Ishikawa (cell line): ENCODE measurements around the gene KCNG2.

Experiments
- CEBPB ChIP-seq: IDR thresholded peaks from 2 replicates; pipeline ENCODE4 v1.6.1; 2012
- CREB1 ChIP-seq: IDR thresholded peaks from 2 replicates; pipeline ENCODE4 v1.6.1; 2012; ENCODE audit warnings: low read depth
- EGR1 ChIP-seq: IDR thresholded peaks from 2 replicates; pipeline ENCODE4 v1.6.1; 2012
- EP300 ChIP-seq: IDR thresholded peaks from 2 replicates; pipeline ENCODE4 v1.6.1; 2012; ENCODE audit warnings: borderline replicate concordance
- FOXM1 ChIP-seq: IDR thresholded peaks from 2 replicates; pipeline ENCODE4 v1.6.1; 2012; ENCODE audit warnings: low read depth, borderline replicate concordance
- NFIC ChIP-seq: IDR thresholded peaks from 2 replicates; pipeline ENCODE4 v1.6.1; 2012
- RAD21 ChIP-seq: IDR thresholded peaks from 2 replicates; pipeline ENCODE4 v1.6.1; 2012; ENCODE audit warnings: low read depth
- TAF1 ChIP-seq: IDR thresholded peaks from 2 replicates; pipeline ENCODE4 v1.6.1; 2012; ENCODE audit warnings: low read depth, mild to moderate bottlenecking
- TCF12 ChIP-seq: IDR thresholded peaks from 2 replicates; pipeline ENCODE4 v1.6.1; 2012; ENCODE audit warnings: low read depth
- TEAD4 ChIP-seq: IDR thresholded peaks from 2 replicates; pipeline ENCODE4 v1.6.1; 2012
- YY1 ChIP-seq: IDR thresholded peaks from 2 replicates; pipeline ENCODE4 v1.6.1; 2012; ENCODE audit warnings: low read depth
- ZBTB7A ChIP-seq: IDR thresholded peaks from 2 replicates; pipeline ENCODE4 v1.6.1; 2012; ENCODE audit warnings: low read depth
- TF ChIP-seq, protein P1 (sequence below): IDR thresholded peaks from 2 replicates; pipeline ENCODE4 v1.6.1; 2012
- TF ChIP-seq, protein P2 (sequence below): IDR thresholded peaks from 2 replicates; pipeline ENCODE4 v1.6.1; 2012
- TF ChIP-seq, protein P3 (sequence below): IDR thresholded peaks from 2 replicates; pipeline ENCODE4 v1.6.1; 2012; ENCODE audit warnings: low read depth, mild to moderate bottlenecking

Gene KCNG2

DNA sequence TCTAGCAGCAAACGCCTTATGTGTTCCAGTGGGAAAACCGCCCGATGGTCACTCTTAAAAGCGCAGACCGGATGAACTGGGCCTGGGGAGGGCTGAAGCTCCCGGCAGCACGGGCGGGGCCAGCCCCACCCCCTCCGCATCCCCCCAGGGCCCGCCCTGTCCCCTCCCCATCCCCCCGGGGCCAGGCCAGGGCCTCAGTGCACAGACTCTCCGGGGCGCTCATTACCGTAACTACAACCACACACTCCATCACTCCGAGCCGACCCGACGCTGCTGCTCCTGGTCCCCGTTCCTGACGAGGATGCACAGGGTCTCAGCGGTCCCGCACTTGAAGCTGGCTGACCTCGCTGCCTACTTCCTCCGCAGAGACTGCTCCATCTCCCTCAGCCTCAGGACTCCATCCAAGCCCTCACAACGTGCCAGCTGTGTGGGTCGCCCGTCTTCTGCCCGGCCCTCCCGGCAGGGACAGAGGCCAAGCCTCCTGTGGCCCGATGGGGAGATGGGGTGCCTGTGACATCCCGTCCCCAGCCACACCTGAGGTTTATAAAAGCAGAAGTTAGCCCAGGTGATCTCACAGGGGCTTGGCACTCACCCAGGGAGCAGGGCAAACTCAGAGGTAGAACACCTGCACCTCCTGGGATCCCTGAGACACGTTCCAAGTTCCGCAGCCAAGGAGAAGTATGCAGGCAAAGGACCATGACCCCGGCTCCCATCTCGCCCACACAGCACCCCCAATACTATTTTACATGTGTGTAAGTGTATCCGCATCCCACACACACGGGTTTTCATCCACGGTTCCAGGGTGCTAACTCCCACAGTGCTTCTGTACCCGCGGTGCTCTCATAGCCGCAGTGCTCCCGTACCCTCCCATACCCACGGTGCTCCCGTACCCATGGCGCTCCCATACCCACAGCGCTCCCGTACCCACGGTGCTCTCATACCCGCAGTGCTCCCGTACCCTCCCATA, 117.7 kb downstream of the KCNG2 start:
- TF ChIP-seq CREB1 (no peak), EGR1 (no peak), FOXM1 (no peak), CEBPB (no peak), EP300 (no peak)
- TF ChIP-seq, protein P1, sequence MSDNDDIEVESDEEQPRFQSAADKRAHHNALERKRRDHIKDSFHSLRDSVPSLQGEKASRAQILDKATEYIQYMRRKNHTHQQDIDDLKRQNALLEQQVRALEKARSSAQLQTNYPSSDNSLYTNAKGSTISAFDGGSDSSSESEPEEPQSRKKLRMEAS = no peak

DNA sequence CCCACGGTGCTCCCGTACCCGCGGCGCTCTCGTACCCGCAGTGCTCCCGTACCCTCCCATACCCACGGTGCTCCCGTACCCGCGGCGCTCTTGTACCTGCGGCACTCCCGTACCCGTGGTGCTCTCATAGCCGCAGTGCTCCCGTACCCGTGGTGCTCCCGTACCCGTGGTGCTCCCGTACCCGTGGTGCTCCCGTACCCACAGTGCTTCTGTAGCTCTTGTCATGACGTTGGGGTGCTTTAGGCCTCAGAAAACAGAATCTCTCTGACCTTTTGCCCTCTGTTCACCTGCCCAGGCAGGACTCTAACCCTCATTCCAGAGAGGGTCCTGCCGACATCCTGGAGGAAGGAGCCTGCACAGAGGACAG, 118.4 kb downstream of the KCNG2 start:
- TF ChIP-seq ZBTB7A (no peak), TCF12 (no peak), EP300 (no peak), CEBPB (no peak), YY1 (no peak), RAD21 (no peak), TAF1 (no peak), FOXM1 (no peak), NFIC (no peak), EGR1 (no peak), TEAD4 (no peak), CREB1 (no peak)
- TF ChIP-seq, protein P2, sequence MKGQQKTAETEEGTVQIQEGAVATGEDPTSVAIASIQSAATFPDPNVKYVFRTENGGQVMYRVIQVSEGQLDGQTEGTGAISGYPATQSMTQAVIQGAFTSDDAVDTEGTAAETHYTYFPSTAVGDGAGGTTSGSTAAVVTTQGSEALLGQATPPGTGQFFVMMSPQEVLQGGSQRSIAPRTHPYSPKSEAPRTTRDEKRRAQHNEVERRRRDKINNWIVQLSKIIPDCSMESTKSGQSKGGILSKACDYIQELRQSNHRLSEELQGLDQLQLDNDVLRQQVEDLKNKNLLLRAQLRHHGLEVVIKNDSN = no peak
- TF ChIP-seq, protein P3, sequence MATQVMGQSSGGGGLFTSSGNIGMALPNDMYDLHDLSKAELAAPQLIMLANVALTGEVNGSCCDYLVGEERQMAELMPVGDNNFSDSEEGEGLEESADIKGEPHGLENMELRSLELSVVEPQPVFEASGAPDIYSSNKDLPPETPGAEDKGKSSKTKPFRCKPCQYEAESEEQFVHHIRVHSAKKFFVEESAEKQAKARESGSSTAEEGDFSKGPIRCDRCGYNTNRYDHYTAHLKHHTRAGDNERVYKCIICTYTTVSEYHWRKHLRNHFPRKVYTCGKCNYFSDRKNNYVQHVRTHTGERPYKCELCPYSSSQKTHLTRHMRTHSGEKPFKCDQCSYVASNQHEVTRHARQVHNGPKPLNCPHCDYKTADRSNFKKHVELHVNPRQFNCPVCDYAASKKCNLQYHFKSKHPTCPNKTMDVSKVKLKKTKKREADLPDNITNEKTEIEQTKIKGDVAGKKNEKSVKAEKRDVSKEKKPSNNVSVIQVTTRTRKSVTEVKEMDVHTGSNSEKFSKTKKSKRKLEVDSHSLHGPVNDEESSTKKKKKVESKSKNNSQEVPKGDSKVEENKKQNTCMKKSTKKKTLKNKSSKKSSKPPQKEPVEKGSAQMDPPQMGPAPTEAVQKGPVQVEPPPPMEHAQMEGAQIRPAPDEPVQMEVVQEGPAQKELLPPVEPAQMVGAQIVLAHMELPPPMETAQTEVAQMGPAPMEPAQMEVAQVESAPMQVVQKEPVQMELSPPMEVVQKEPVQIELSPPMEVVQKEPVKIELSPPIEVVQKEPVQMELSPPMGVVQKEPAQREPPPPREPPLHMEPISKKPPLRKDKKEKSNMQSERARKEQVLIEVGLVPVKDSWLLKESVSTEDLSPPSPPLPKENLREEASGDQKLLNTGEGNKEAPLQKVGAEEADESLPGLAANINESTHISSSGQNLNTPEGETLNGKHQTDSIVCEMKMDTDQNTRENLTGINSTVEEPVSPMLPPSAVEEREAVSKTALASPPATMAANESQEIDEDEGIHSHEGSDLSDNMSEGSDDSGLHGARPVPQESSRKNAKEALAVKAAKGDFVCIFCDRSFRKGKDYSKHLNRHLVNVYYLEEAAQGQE = no peak
- TF ChIP-seq, protein P1 = no peak

DNA sequence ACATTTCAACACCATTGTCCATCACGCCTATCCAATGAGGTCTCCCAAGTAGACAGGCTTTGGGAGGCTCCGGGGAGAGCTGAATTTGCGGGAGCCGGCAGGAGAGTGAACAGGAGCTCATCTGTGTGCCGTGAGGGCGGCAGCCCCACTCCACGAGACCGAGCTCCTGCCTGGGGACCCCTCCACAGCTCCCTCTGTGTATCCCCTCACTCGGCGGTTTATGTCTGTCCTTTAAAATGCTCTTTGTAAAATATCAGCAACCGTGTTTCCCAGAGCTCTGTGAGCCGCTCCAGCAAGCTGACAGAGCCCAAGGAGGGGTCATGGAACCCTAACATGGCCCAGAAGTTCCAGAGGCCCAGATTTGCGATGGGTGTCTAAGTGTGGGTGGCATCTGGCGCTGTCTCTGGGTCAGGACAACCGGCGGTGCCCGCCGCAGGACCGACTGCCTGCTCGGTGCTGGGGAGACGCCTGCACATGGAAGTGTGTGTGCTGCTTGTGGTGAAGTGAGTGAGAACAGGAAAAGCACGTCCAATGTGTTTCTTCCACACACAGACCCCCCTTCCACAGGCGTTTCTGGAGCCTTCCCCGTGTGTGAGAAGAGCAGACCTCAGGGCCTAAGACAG, 118.9 kb downstream of the KCNG2 start:
- TF ChIP-seq TAF1 (no peak), CREB1 (no peak), CEBPB (no peak), YY1 (no peak), EGR1 (no peak), TCF12 (no peak), TEAD4 (no peak)
- TF ChIP-seq, protein P2 = no peak
- TF ChIP-seq, protein P3 = no peak

DNA sequence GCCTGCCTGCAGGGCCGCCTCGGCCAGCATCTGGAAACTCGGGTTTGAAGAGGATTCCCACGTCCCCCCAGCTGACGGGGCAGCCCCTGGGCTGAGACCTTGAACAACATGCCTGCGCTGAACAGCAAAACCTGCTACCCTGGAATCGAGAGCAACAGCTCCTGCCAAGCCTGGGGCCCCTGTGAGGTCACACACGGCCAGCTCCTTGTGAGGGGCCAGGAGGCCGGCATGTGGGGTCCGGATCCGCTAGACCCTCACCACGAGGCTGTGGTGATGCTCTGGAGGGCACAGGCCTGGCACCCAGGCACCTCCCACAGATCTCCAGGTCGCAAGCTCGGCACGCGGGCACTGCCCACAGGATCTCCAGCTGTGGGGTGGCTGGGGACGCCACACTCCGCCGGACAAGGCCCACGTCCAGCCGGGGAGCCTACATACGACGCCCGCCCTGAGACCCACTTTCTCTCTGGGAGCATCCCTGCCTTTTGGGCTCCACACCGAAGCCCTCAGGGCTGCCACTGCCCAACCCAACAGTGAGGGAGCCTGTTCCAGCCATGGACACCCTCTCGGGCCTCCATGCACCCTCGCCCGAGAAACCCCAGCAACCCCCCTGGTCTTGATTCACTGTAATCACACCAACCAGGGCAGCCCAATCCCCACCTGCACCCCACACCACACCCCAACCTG, 119.6 kb downstream of the KCNG2 start:
- TF ChIP-seq CREB1 (no peak), EP300 (no peak), ZBTB7A (no peak), FOXM1 (no peak), TCF12 (no peak), RAD21 (no peak), TEAD4 (no peak), YY1 (no peak), NFIC (no peak), TAF1 (no peak), CEBPB (no peak), EGR1 (no peak)
- TF ChIP-seq, protein P3 = no peak
- TF ChIP-seq, protein P1 = no peak
- TF ChIP-seq, protein P2 = no peak
